ENCODE measurements around the gene HID1. TPM values are rescaled to one million over a fixed set of nuclear protein-coding genes. Genes with fewer than 3 reads are reported as not detected.

Gene HID1
- 15.3 to 18.3 TPM (median 16.9 TPM) in 5 replicates for total RNA-seq (2022; extraction: Qiagen RNA extraction)

DNA sequence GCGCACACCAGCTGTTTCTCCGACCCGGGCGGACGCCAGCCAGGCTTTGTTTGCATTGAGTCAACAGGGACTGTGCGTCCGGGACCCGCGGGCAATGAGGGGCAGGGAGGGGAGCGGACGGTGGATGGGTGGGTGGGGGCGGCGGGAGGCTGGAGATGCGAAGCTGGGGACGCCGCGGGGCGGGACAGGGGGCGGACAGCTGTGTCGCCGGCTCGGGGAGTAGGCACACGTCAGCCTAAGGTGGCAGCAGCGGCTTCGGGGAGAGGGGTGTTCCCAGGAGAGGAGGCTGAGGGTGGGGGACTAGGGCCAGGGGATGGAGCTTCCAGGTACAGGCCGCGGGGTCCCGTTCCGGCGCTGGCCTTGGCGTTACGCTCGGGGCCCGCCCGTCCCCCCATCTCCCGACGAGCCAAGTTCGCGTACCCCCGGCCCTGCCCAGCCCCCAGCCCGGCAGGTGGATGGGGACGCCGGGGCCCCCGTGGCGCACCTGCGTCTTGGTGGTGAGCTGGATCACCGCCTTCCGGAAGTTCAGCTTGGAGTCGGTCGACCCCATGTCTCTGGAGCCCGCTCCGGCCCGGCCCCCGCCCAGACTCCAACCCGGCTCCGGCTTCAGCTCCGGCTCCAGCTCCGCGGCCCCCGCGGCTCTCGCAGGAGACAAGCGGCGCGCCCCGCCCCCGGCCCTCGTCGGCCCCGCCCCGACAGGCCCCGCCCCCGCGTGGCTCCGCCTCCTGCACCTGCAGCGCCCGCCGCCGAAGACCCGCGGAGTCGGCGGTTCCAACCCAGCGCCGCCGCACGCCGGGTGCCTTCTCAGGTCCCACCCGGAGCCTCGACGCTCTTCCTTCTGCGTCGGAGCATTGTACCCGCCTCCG lies at the start of gene HID1:
HID1 (minus strand) TSS at position 653 of the 866 bp plus-strand sequence; CDS start at position 550, 103 bp downstream.

DNA sequence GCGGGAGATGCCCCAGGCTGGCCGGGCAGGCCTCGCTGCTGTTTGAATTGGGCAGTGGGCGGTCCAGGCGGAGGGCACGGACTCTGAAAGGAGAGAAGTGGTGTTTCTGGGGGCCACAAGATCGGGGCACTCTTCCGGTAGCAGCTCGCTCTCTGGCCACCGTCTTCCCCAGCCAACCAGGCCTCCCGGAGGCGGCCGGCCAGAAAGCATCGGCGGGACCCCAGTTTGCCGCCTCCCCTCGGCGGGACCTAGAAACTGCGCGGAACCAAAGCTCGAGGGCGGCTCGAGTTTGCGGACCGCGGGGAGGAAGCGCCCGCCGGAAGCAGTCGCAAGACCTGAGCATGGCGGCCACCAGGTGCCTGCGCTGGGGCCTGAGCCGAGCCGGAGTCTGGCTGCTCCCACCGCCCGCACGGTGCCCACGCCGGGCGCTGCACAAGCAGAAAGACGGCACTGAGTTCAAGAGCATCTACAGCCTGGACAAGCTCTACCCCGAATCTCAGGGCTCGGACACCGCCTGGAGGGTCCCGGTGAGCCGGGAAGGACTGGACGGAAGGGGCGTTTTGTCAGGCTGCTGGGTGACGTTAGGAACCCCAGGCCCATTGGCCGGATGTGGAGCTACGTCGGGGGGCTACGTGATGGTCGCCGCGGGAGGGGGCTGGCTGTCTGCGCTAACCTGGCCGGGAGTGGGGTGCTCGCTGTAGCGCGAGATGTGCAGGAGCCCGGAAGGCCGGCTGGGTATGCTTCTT lies 40.0 kb upstream of the HID1 start, which contains the start of gene MRPL58:
MRPL58 (plus strand) TSS at position 325 of the 746 bp plus-strand sequence; CDS start at position 342, 17 bp downstream.

GRCh38 chr17:74987418-74987908 lies 14.9 kb upstream of the HID1 start, which contains the start of gene CDR2L:
CDR2L (plus strand) TSS chr17:74987632; CDS start chr17:74988044, 412 bp downstream.

DNA sequence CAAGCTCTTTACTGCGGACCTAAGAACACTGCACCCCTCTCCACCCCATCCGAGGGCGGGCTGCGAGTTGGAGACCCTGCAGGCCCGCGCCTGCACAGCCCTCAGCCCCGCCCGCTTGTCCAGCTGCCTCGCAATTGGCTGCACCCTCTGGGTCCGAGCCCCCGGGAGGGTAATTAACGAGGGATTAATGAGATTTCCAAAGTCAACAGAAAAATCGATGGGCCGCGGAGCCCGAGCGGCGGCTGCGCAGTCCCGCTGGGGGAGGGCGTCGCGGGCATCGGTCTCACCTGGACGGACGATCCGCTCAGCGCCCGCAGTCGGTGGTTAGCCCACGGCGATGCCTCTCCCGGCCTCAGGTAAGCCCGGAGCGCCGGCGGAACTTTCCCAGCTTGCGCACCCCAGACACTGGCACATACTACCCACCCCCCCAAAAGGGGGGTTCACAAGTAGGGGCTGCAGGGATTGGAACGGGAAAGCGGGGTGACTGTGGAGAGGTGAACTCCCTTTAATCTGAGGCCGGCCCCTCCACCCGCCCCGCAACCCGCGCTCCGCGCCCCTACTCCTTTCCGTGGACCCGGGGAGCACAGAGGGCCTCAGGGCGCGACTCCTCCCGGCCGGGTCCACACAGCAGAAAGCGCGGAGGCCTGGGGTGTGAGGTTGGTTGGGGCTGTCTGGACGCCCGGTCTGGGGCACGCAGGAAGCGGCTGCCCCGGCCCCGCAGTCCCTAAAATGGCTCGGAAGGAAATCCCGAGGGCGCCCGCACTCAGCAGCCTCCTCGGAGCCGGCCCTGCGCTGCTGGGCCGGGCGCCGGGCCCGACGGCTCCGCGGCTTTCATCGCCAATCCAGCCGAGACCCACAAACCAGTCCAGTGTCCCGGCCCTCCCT lies 36.7 kb downstream of the HID1 start, which contains the start of gene OTOP3:
OTOP3 (plus strand) TSS at position 314 of the 885 bp plus-strand sequence; CDS start at position 338, 24 bp downstream.

GRCh38 chr17:74924250-74924948 lies 48.2 kb downstream of the HID1 start, which contains the start of gene OTOP2:
OTOP2 (plus strand) TSS chr17:74924273; CDS start chr17:74924633, 360 bp downstream.

DNA sequence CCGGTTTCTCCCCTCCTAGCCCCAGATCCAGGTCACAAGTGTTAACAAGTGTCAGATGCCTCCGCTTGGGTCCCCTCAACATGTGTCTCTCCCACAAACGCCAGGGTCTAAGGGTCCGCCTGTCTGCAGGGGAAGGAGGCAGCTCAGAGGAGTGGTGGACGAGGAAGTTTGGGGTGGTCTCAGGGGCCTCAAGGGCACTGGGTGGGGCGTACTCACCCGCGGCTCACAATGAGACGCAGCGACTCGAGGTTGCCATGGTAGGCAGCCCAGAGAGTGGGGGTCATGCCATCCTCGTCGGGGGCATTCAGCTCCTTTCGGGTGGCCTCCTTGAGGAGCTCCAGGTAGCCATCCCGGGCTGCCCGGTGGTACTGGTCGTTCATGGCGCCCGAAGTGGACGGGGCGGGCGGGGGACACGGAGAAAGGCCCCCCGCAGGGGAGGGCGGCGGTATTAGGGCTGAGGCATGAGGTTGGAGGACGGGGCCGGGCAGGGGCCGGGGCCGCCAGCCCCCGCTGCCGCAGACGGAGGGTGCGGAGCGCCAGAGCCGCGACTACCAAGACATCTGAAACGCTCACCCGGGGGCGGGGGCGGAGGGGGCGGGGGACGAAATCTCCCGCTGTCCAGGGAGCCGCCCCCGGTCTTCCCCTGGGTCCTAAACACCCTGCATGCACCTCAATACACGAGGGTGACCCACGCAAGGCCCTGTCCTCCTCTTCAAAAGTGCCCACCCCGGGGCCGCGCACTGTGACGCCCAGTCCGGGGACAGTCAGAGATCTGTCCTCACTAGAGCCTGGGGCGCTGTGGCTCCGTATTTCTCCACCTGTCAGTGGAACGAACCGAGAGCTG lies 49.6 kb downstream of the HID1 start, which contains the start of gene USH1G:
USH1G (minus strand) TSS at position 562 of the 844 bp plus-strand sequence; CDS start at position 380, 182 bp downstream.

Other genes with a start within 250 kb of the HID1 start
- 0.84 to 1.7 TPM (median 1.2 TPM) in 5 replicates for gene RAB37, start 235.5 kb downstream of the HID1 start, total RNA-seq (2022; extraction: Qiagen RNA extraction)
- 35.6 to 43.3 TPM (median 40.9 TPM) in 5 replicates for gene NHERF1, start 224.1 kb downstream of the HID1 start, total RNA-seq (2022; extraction: Qiagen RNA extraction)
- 47.3 to 59.2 TPM (median 52.9 TPM) in 5 replicates for gene NAT9, start 196.4 kb downstream of the HID1 start, total RNA-seq (2022; extraction: Qiagen RNA extraction)
- 0.15 to 0.30 TPM (median 0.18 TPM) in 5 replicates for gene GRIN2C, start 112.9 kb downstream of the HID1 start, total RNA-seq (2022; extraction: Qiagen RNA extraction)
- 52.1 to 74.4 TPM (median 60.4 TPM) in 5 replicates for gene FDXR, start 99.8 kb downstream of the HID1 start, total RNA-seq (2022; extraction: Qiagen RNA extraction)
- gene FADS6, start 79.1 kb downstream of the HID1 start, total RNA-seq (2022; extraction: Qiagen RNA extraction) = 0.09 TPM in 1 of 5 replicates, not detected in the others
- 0.02 to 0.14 TPM (median 0.09 TPM) in 5 replicates for gene USH1G, start 49.5 kb downstream of the HID1 start, total RNA-seq (2022; extraction: Qiagen RNA extraction)
- 0.06 to 0.12 TPM (median 0.08 TPM) in 5 replicates for gene OTOP2, start 48.5 kb downstream of the HID1 start, total RNA-seq (2022; extraction: Qiagen RNA extraction)
- gene OTOP3, start 36.9 kb downstream of the HID1 start, total RNA-seq (2022; extraction: Qiagen RNA extraction) = not detected in 5 replicates
- 65.6 to 80.7 TPM (median 75.4 TPM) in 5 replicates for gene CDR2L, start 14.9 kb upstream of the HID1 start, total RNA-seq (2022; extraction: Qiagen RNA extraction)
- 71.2 to 79.0 TPM (median 76.6 TPM) in 5 replicates for gene MRPL58, start 39.9 kb upstream of the HID1 start, total RNA-seq (2022; extraction: Qiagen RNA extraction)
- 481 to 533 TPM (median 504 TPM) in 5 replicates for gene ATP5PD, start 74.2 kb upstream of the HID1 start, total RNA-seq (2022; extraction: Qiagen RNA extraction)
- gene KCTD2, start 74.5 kb upstream of the HID1 start, total RNA-seq (2022; extraction: Qiagen RNA extraction) = 30.1 to 35.5 TPM (median 30.5 TPM) in 5 replicates
- 25.8 to 33.0 TPM (median 29.0 TPM) in 5 replicates for gene SLC16A5, start 115.2 kb upstream of the HID1 start, total RNA-seq (2022; extraction: Qiagen RNA extraction)
- 16.6 to 20.8 TPM (median 17.5 TPM) in 5 replicates for gene ARMC7, start 137.2 kb upstream of the HID1 start, total RNA-seq (2022; extraction: Qiagen RNA extraction)
- gene NT5C, start 159.0 kb upstream of the HID1 start, total RNA-seq (2022; extraction: Qiagen RNA extraction) = 81.2 to 127 TPM (median 122 TPM) in 5 replicates
- 670 to 830 TPM (median 736 TPM) in 5 replicates for gene JPT1, start 181.8 kb upstream of the HID1 start, total RNA-seq (2022; extraction: Qiagen RNA extraction)
- 258 to 388 TPM (median 378 TPM) in 5 replicates for gene SUMO2, start 210.2 kb upstream of the HID1 start, total RNA-seq (2022; extraction: Qiagen RNA extraction)
- gene NUP85, start 232.9 kb upstream of the HID1 start, total RNA-seq (2022; extraction: Qiagen RNA extraction) = 96.4 to 110 TPM (median 98.5 TPM) in 5 replicates

Measured in A549 treated with Hydrocortisone at 1 μM for 4 hours (cell line).